Hepatocyte (in vitro differentiated cells): ENCODE results near the gene BIVM. TPM values are rescaled to one million over a fixed set of nuclear protein-coding genes. Genes with fewer than 3 reads are reported as not detected.

Experiments used
- DNase-seq: peaks from one replicate; pipeline ENCODE4 v3.0.0-alpha.2; 2016; ENCODE audit warnings: low spot score
- H2AFZ ChIP-seq: fragments of 200-600 bp; sonication (generic); 2 replicates; pipeline ENCODE4 v1.6.0; 2016; ENCODE audit warnings: antibody characterized with exemption, mild to moderate bottlenecking
- H3K27ac ChIP-seq: fragments of 200-600 bp; sonication (generic); 2 replicates; pipeline ENCODE4 v1.5.1; 2016; ENCODE audit warnings: mild to moderate bottlenecking
- H3K27me3 ChIP-seq: fragments of 200-600 bp; sonication (generic); 2 replicates; pipeline ENCODE4 v1.6.1; 2016
- H3K36me3 ChIP-seq: fragments of 200-600 bp; sonication (generic); replicated peaks from 2 replicates; pipeline ENCODE4 v1.5.1; 2016; ENCODE audit warnings: low read depth; ENCODE audit not compliant: insufficient read depth
- H3K4me1 ChIP-seq: fragments of 200-600 bp; sonication (generic); 2 replicates; pipeline ENCODE4 v1.5.1; 2016; ENCODE audit warnings: mild to moderate bottlenecking, moderate library complexity; ENCODE audit not compliant: insufficient read depth
- H3K4me2 ChIP-seq: fragments of 200-600 bp; sonication (generic); 2 replicates; pipeline ENCODE4 v1.6.0; 2016
- H3K4me3 ChIP-seq: fragments of 200-600 bp; sonication (generic); 2 replicates; pipeline ENCODE4 v1.5.1; 2016; ENCODE audit warnings: mild to moderate bottlenecking
- H3K79me2 ChIP-seq: fragments of 200-600 bp; sonication (generic); 2 replicates; pipeline ENCODE4 v1.6.0; 2017; ENCODE audit warnings: mild to moderate bottlenecking
- H3K9me2 ChIP-seq: fragments of 200-600 bp; sonication (generic); replicated peaks from 2 replicates; pipeline ENCODE4 v1.6.0; 2017; ENCODE audit warnings: mild to moderate bottlenecking; ENCODE audit not compliant: insufficient read depth
- H3K9me3 ChIP-seq: fragments of 200-600 bp; sonication (generic); 2 replicates; pipeline ENCODE4 v1.5.1; 2016; ENCODE audit warnings: low read depth, mild to moderate bottlenecking
- H4K20me1 ChIP-seq: fragments of 200-600 bp; sonication (generic); 2 replicates; pipeline ENCODE4 v1.6.0; 2016; ENCODE audit warnings: mild to moderate bottlenecking; ENCODE audit not compliant: insufficient read depth, poor library complexity, severe bottlenecking
- EZH2 ChIP-seq: fragments of 200-600 bp; sonication (generic); IDR thresholded peaks from 2 replicates; pipeline ENCODE4 v1.6.1; 2016; ENCODE audit warnings: antibody characterized with exemption, mild to moderate bottlenecking, borderline replicate concordance
- EZH2phosphoT487 ChIP-seq: fragments of 200-600 bp; sonication (generic); IDR thresholded peaks from one replicate; pipeline ENCODE4 v1.6.1; 2018; ENCODE audit warnings: antibody characterized with exemption, mild to moderate bottlenecking, low read depth, moderate library complexity; ENCODE audit not compliant: unreplicated experiment, severe bottlenecking
- WGBS: methylation state at CpG from one replicate; pipeline ENCODE4 v1.1.6; 2016; ENCODE audit warnings: low lambda C conversion rate; ENCODE audit errors: missing lambda C conversion rate; 5-methylcytosine and 5-hydroxymethylcytosine counted together
- polyA plus RNA-seq: library from polyadenylated mRNA; unstranded; fragments of >200 nt; fragmentation: Nextera tagmentation; extraction: Ambion mirVana; gene quantifications from 2 replicates; pipeline ENCODE4 v1.2.1, GENCODE V29; 2016
- total RNA-seq: library from RNA; depleted of rRNA; stranded (reverse); fragments of >200 nt; gene quantifications from 2 replicates; pipeline ENCODE4 v1.2.3, GENCODE V29; 2014
- TF ChIP-seq, protein P1 (sequence below): fragments of 200-600 bp; sonication (generic); IDR thresholded peaks from 2 replicates; pipeline ENCODE4 v1.5.1; 2016; ENCODE audit warnings: antibody characterized with exemption, mild to moderate bottlenecking; ENCODE audit not compliant: poor library complexity

Gene BIVM
- total and polyA plus RNA-seq, 2 experiments from 2014 or later: 10.7 to 33.5 TPM

DNA sequence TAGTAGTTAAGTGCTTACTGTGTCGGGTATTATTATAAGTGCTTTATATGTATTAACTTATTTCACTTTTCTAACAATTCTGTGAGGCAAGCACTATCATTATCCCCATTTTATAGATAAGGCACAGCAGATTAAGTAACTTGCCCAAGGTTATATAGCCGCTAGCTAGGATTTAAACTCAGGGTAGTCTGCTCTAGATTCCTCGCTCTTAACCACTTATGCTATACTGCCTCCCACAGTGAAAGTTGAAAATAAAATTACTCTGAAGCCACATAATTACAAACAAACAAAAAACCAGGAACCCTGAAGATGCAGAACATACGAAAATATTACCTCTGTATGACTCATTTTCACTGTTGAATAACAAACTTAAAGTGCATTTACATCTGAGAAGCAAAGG, 29.2 kb upstream of the BIVM start:
- Histone ChIP-seq H2AFZ (no peak overlapping the region), H3K27me3 (no peaks in the 10 kb centered on the region), H3K4me1 (peaks cover 13% of the 10 kb centered on the region), H3K79me2 (peaks cover 12% of the 10 kb centered on the region), H3K36me3 (no peaks in the 10 kb centered on the region), H3K4me3 (no peak overlapping the region), H3K27ac (no peak overlapping the region), H3K9me2 (no peaks in the 10 kb centered on the region), H3K9me3 (no peaks in the 10 kb centered on the region), H4K20me1 (no peaks in the 10 kb centered on the region), H3K4me2 (no peak overlapping the region)
- 72% methylated on average over 4 of the region's 4 CpGs for WGBS
- TF ChIP-seq EZH2: no peak
- TF ChIP-seq, protein P1, sequence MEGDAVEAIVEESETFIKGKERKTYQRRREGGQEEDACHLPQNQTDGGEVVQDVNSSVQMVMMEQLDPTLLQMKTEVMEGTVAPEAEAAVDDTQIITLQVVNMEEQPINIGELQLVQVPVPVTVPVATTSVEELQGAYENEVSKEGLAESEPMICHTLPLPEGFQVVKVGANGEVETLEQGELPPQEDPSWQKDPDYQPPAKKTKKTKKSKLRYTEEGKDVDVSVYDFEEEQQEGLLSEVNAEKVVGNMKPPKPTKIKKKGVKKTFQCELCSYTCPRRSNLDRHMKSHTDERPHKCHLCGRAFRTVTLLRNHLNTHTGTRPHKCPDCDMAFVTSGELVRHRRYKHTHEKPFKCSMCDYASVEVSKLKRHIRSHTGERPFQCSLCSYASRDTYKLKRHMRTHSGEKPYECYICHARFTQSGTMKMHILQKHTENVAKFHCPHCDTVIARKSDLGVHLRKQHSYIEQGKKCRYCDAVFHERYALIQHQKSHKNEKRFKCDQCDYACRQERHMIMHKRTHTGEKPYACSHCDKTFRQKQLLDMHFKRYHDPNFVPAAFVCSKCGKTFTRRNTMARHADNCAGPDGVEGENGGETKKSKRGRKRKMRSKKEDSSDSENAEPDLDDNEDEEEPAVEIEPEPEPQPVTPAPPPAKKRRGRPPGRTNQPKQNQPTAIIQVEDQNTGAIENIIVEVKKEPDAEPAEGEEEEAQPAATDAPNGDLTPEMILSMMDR: no peak
- no peak for TF ChIP-seq EZH2phosphoT487
- DNase-seq: no peak

DNA sequence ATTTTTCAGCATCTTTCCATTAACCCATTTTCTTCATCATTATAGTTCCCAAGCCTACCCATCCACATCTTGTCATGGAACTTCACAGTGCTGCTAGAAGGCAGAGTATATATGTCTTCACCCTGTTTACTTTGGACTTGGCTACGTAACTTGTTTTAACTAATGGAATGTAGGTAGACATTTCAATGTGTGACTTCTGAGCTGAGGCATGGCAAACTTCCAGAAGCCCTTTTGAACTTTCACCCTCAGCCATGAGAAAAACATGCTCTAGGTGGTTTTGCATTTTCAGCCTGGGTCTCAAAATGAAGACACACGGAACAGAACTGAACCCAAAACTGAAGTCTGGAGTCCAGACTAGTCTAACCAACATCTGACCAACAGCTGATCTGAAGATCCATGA, 28.5 kb upstream of the BIVM start:
- Histone ChIP-seq H3K9me3 (no peaks in the 10 kb centered on the region), H4K20me1 (no peaks in the 10 kb centered on the region), H3K4me1 (peaks cover 13% of the 10 kb centered on the region), H3K9me2 (no peaks in the 10 kb centered on the region), H3K79me2 (peaks cover 12% of the 10 kb centered on the region), H3K4me2 (no peak overlapping the region), H3K4me3 (no peak overlapping the region), H3K36me3 (no peaks in the 10 kb centered on the region), H2AFZ (no peak overlapping the region), H3K27ac (no peak overlapping the region), H3K27me3 (no peaks in the 10 kb centered on the region)
- TF ChIP-seq EZH2phosphoT487: no peak
- TF ChIP-seq, protein P1: no peak
- WGBS: 56% methylated on average over 2 of the region's 2 CpGs
- peak; percentile 24 for DNase-seq

DNA sequence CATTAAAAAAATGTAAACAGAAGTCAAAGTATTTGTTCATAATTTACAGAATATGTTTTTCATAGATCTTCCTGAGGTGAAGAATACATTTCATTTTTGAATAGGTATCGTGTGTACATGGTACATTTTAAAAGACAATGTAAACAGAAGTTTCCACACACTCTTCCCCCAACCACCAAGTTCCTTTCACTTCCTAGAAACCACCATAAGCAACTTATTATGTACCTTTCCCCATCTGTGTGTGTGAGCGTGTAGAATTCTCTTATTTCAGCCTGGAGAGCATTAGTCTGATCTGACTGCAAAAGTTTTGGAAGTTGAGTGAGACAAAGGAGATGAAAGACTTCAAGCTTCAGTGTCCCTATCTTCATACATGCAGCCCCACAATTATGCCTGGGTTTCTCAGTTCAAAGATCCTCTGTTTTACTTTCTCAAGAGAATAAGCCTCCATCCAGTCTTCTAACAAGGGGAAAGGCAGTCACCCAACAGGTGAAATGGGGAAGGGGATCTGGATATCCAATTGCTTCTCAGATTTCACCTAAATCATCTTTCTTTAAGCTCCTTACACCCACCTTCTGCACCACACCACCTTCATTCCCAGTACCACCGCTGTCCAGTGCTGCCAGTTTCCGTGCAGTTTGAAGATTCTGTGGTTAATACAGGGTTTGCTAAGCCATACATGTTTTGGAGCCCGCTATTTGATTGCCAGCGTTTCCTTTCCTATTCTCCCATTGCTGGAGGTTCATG, 27.4 kb upstream of the BIVM start:
- H3K4me1 ChIP-seq: peaks cover 13% of the 10 kb centered on the region
- peaks cover 12% of the 10 kb centered on the region for H3K79me2 ChIP-seq
- H3K36me3 ChIP-seq: no peaks in the 10 kb centered on the region
- 92% methylated on average over 6 of the region's 6 CpGs for WGBS
- no peak overlapping the region for H3K4me3 ChIP-seq
- no peaks in the 10 kb centered on the region for H3K9me3 ChIP-seq
- no peak for DNase-seq
- no peaks in the 10 kb centered on the region for H3K27me3 ChIP-seq
- H3K27ac ChIP-seq: no peak overlapping the region
- H2AFZ ChIP-seq: no peak overlapping the region
- TF ChIP-seq EZH2 (no peak), EZH2phosphoT487 (no peak)
- TF ChIP-seq, protein P1: no peak
- no peaks in the 10 kb centered on the region for H3K9me2 ChIP-seq
- no peaks in the 10 kb centered on the region for H4K20me1 ChIP-seq
- H3K4me2 ChIP-seq: no peak overlapping the region
